CD4-positive, alpha-beta T cell treated with Interleukin-4 for 1 hour (primary cell): ENCODE data around the gene RPS6KA1.
"Not testable (repeated sequence)": the region's sequence is repeated elsewhere in the genome, so short reads cannot be mapped to it uniquely, and the experiment has no call there.

Experiments used
- DNase-seq, 2 donors: peaks; one replicate each; pipeline ENCODE4 v3.0.0-alpha.2; 2020 to 2022

RPS6KA1 gene

DNA sequence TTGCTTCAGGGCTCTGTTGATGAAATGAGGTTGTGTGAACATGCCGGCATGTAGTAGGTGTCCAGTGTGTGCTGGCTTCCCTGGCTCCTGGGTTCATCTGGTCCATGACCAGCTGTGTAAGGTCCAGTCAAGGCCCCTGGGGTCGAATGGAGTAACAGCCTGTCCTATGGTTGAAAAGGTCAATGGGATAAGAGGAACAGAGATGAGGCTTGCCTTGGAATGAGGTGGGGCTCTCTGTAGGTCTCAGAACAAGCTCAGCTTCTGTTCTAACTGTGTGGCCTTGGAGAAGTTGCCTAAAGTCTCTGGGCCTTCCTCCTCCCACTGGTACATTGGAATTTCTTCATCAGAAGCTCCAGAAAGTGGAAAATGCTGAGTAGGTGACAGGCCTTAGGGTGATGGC is 26.6 kb downstream of the RPS6KA1 start:
- no peak for DNase-seq

GRCh38 chr1:26557008-26557407 is 27.4 kb downstream of the RPS6KA1 start:
- DNase-seq: no peak

DNA sequence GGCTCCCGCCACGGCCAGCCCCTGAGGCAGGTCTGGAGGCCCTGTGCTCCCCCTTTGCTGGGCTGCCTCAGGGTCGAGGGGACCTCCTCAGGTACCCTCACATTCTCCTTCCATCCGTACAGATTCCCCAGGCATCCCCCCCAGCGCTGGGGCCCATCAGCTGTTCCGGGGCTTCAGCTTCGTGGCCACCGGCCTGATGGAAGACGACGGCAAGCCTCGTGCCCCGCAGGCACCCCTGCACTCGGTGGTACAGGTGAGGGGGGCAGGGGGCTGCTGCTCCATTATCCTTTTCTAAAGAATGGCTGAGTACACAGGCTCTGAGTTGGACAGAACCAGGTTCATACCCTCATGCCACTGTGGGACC is 29.1 kb downstream of the RPS6KA1 start:
- DNase-seq: no peak

DNA sequence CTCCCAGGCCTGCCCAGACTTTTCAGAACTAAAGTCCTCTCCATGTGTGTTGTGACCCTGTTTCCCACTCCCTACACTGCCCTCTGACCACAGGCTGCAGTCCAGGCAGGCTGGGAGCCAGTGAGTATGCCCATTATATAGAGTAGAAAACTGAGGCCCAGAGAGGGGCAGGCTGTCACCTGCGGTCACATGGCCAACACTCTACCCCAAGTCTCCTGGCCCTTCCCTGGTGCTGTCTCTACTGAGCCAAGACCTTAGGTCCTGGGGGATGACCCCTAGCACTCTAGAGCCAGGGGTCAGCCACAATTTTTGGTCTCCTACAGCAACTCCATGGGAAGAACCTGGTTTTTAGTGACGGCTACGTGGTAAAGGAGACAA is 30.8 kb downstream of the RPS6KA1 start:
- no peak for DNase-seq

DNA sequence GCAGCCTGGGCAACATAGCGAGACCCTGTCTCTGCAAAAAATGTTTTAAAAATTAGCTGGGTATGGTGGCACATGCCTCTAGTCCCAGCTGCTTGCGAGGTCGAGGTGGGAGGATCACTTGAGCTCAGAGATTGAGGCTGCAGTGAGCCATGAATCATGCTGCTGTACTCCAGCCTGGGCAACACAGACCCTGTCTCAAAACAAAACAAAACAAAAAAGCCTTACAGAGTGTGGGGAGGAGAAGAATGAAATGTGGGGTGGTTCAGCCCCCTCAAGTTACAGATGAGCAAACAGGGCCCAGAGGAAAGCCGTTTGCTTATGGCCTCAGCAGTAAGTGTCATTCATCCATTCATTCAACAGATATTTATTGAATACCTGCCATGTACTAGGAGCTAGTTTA is 40.7 kb downstream of the RPS6KA1 start:
- no peak for DNase-seq

- no peak for DNase-seq
These were observed 41.8 kb downstream of the RPS6KA1 start for GRCh38 chr1:26571381-26571780.

GRCh38 chr1:26574018-26574417 is 44.5 kb downstream of the RPS6KA1 start:
- no peak for DNase-seq

GRCh38 chr1:26574719-26575251 is 45.2 kb downstream of the RPS6KA1 start:
- no peak for DNase-seq

DNA sequence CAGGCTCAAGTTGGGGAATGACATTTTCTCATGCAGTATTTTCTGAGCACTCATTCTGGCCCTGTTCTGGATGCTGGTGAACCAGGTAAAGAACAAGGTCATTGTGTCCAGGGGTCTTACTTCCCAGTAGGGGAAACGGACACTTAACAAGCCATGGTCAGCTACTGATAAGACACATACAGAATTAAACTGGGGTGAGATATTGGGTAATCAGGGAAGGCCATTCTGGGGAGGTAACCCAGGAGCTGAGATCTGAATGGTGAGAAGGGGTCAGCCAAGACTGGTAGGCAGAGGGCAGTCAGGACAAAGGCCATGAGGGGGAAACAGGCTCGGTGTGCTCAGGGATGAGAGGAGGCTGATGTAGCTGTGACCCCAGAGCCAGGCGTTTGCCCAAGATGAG is 45.8 kb downstream of the RPS6KA1 start:
- no peak for DNase-seq

DNA sequence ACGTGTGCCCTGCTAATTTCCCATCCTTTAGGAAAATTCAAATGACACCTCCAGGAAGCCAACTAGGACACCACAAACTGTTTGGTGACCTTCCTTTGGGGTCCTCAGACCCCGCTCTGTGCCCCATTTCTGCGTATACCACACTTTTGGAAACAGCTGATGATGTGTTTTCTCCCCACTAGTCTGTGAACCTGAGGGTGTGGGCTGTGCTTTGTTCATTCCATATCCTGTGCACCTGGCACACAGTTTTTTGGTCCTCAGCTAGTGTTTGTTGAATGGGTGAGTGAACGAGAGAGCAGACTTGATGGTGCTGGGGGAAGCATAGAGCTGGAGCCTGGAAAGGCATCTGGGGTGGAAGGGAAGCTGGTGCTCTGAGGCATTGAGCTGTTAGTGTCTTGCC is 48.6 kb downstream of the RPS6KA1 start:
- no peak for DNase-seq

GRCh38 chr1:26579681-26580111 is 50.1 kb downstream of the RPS6KA1 start:
- no peak for DNase-seq

- DNase-seq: no peak
These were observed 50.6 kb downstream of the RPS6KA1 start for GRCh38 chr1:26580116-26580515.

- DNase-seq: no peak
These were observed 51.7 kb downstream of the RPS6KA1 start for GRCh38 chr1:26581287-26581651.

DNA sequence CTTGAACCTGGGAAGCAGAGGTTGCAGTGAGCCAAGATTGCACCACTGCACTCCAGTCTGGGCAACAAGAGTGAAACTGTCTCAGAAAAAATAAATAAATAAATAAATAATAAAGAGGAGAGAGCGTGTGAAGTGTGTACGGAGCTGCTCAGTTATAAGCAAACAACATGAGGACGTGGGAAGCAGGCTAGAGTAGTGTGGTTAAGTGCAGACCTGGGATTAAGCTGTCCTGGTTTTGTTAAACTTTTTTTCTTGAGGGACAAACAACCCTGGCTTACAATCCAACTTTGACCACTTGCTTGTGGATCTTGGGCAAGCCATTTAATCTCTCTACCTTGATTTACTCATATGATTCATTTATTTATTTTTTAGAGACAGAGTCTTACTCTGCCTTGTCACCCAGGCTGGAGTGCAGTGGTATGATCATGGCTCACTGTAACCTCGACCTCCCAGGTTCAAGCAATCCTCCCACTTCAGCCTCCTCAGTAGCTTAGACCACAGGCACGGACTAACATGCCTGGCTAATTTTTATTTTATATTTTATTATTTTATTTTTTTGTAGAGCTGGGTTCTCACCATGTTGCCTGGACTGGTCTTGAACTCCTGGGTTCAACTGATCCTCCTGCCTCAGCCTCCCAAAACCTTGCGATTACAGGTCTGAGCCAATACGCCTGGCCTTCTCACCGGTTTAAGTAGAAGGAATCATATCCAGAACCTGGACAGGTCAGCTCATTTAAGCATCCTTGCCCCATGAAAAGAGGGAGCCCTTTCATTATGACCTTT is 52.7 kb downstream of the RPS6KA1 start:
- no peak for DNase-seq

DNA sequence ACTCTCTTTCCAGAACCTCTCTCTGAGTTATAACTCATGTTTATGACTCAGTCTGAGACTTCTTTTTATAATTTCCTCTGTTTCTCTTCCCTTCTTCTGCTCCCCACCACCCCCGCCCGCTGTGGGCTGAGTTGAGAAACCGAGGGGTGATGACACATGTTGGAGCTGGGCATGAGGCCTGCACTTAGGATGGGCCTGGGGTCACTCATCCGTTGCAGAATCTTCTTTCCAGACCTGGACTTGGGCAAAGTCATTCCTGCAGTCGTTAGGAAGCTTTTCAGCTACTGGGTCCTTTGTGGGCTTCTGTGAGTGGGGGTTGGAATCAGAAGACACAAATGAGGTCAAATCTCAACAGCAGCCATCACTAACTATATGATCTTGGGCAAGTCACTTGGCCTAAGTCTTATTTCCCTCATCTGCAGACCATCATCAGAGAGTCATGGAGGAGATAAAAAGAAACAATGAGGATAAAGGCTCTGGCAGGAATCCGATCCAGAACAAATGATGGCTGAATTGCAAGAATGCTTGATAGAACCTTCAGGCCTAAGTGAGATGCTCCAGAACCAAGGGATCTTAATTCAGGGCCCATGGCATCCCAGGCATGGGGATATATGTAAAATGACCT is 53.4 kb downstream of the RPS6KA1 start:
- DNase-seq: peak in 1 of 2 donors; percentile 54

GRCh38 chr1:26583646-26584485 is 54.3 kb downstream of the RPS6KA1 start:
- DNase-seq: no peak

- not testable (repeated sequence) for DNase-seq
These were observed 55.0 kb downstream of the RPS6KA1 start for GRCh38 chr1:26584588-26584987.

- DNase-seq: no peak
These were observed 55.9 kb downstream of the RPS6KA1 start for GRCh38 chr1:26585471-26585870.

DNA sequence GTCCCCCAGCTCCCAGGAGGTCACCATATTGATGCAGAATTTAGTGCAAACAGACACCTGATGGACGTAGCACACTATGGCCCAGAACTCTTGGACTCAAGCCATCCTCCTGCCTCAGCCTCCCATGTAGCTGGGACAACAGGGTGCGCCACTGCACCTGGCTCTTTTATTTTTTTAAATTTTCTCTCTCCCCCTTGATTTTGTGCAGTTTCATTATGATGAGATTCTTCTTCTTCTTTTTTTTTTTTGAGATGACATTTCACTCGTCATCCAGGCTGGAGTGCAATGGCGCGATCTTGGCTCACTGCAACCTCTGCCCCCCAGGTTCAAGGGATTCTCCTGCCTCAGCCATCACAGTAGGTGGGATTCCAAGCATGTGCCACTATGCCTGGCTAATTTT is 63.8 kb downstream of the RPS6KA1 start:
- no peak for DNase-seq

DNA sequence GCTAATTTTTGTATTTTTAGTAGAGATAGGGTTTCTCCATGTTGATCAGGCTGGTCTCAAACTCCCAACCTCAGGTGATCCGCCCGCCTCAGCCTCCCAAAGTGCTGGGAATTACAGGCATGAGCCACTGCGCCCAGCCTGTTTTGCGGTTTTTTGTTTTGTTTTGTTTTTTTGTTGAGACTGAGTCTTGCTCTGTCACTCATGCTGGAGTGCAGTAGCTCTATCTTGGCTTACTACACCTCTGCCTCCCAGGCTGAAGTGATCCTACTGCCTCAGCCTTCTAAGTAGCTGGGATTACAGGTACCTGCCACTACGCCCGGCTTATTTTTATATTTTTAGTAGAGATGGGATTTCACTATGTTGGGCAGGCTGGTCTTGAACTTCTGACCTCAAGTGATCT is 65.0 kb downstream of the RPS6KA1 start:
- not testable (repeated sequence) for DNase-seq

DNA sequence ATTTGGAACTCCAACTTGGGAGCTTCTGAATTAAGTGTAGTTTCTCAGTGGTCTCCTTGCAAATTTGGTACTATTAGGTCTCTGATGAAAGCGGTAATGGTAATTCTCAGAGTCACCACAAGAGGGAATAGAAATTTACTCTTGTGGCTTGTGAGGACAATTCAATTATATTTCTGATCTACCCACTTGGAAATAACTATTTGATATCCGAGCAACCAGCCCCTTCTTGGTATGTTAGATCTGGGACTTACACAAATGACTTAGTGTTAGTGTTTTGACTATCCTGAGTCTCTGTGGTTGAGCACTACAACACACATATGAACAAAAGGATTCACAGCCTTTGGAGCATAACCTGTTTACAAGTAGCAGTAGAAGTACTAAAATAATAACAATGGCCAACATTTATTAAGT is 68.1 kb downstream of the RPS6KA1 start:
- peak in 1 of 2 donors; percentile 79 for DNase-seq

DNA sequence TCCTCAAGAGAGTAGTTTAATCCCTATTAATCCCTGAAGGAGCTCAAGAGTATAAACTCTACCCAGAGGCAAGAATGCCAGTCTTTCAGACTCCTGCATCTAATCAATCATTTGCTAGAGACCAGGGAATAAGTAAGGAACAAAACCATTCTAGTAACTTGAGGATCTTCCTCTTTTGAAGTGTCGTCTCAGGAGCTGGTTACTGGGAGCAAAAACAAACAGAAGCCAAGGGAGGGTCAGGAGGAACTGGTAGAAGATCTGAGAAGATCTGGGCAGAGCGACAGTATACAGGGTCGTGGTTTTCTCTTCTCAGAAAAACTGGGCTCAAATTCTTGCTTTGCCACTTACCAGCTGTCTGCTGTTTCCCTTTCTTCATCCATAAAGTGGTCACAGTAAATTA is 69.3 kb downstream of the RPS6KA1 start:
- DNase-seq: no peak

GRCh38 chr1:26602378-26602959 is 72.9 kb downstream of the RPS6KA1 start:
- DNase-seq: peak; percentile 30 to 81
